Stromal cell of bone marrow (primary cell): Measurements from ENCODE around the gene ZNF605.
A peak's percentile ranks its signal among the peaks of the same experiment; 100 is the strongest.
"Not testable (repeated sequence)": the region's sequence is repeated elsewhere in the genome, so short reads cannot be mapped to it uniquely, and the experiment has no call there.

Experiments used
- DNase-seq: peaks from one replicate; pipeline ENCODE4 v3.0.0-alpha.2; 2012; ENCODE audit warnings: low read depth

The ZNF605 gene

DNA sequence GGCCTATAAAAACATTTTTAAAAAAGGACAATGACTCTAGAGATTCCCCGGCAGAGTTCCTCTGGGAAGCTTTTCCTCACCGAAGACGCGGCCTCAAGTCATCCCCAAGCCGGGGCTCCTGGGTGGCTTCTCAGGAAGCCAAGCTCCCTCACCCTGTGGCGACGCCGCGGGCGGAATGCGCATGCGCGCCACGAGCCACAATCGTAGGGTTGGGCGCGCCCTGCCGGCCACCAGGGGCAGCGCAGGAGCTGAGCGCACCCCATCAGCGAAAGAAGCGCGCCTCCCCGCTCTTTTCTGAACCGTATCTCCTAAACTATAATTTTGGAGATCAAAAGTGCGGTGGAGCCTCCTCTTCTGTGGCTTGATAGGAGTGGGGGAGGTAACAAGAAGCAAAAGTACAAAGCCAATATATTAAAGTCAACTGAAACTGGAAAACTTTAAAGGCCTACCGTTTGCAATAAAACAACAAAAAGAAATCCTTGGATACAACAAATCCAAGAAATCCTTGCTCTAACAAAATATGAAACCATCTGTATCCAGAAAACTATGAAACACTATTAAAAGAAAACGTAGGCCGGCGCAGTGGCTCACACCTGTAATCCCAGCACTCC is 51.3 kb downstream of the ZNF605 start:
- DNase-seq: no peak

DNA sequence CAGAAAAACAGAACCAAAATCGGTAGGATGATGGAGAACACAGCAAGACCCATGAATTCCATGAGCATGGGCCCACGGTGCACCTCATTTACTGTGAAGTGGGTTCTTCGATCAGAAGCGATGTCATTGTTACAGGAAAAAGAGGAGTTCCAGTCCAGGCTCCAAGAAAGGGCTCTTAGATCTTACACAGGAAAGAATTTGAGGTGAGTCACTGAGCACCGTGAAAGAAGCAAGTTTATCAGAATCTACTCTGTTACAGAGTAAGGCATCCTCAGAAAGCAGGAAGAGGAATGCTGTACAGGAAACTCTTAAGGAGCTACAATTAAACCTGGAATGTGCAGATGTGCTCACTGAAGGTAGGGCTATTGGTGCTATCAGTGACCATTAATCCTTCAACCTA is 57.1 kb downstream of the ZNF605 start:
- no peak for DNase-seq

DNA sequence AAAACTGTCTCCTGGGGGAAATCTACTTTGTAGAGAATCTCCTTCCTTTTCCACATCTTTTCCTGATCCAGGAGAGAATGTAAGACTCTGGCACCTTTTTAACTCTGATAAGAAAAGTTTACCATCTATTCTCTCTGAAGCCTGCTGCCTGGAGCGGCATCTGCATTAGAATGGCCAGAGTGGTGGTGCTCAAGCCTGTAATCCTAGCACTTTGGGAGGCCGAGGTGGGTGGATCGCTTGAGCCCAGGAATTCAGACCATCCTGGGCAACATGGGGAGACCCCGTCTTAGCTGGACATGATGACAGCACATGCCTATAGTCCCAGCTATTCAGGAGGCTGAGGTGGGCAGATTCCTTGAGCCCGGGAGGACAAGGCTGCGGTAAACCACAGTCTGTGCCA is 67.3 kb downstream of the ZNF605 start:
- DNase-seq: no peak

DNA sequence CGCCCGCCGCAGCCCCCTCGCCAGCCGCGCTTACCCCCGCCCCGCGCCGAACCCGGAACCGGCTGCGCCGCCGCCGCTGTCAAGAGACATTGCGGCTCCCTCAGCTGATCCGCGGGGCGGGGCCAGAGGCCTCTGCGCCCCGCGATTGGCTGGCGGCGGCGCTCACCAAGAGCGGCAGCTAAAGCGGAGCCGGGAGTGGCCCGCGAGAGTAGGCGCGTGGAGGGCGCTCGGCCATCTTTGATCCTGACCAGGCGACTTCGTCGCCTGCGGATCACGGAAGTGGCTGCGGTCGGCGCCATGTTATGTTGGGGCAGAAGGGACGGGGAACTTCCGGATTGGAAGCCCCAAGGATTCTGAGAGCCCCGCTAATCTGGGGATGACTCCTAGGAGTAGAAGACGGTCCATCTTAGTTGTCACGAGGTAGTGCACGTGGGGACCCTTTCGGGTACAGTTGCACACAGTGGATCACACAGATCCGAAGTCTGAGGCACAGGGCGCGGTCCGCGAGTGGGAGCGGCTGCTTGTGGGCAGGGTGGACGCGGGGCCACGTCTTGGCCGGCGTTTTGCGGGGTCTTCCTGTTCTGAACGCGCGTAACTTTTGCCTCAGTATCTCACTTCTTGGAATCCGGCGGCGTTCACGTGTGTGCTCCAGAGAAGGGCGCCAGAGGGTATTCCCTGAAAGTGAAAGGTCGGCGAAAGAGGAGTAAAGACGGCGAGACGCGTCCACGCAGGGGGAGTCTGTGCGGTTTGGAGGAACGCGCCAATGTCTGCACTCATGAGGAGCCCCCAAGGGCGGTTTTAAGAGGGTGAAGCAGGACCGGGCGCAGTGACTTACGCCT is 68.4 kb downstream of the ZNF605 start, which contains the start of gene CHFR:
Gene CHFR (minus strand): TSS at position 93 of the 839 bp plus-strand sequence. CDS start 277 bp downstream, outside the sequence.
- peak; percentile 96 for DNase-seq

DNA sequence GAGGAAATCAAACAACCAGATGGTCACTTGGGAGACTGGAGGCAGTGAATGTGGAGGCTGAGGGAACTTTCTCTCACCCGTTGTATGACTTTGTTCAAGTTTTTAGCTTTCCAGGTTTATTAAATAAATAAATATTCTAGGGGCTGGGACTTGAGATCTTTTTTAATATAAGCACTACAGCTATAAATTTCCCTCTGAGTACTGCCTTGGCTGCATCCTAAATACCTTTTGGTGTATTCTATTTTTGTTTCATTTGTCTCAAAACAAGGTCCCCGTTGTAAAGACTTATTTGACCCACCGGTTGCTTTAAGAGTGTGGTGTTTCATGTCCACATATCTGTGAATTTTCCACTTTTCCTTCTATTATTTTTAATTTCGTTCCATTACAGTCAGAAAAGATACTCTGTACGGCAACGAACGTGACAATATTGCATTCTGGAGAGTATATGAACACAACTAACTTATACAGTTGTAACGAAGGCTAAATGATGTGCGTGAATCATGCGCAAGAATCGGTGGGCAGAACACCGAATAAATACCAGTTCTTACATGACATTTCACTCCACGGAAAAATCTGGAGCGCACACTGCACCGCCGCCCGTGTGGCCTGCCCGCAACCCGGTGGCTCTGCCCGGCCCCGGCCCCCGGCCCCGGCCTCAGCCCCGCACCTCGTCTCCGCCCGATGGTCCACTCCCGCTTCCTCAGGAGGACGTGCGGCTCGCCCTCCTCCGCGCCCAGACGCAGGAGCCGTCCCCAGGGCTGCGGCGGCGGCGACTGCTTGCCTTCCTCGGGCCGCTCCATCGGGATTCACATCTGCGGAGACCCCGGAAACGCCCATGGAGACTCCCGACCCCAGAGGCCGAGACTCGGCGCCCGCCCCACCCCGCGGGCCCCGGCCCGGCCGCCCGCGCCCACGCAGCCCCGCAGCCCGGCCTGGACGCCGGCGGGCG is 69.3 kb downstream of the ZNF605 start:
- no peak for DNase-seq

DNA sequence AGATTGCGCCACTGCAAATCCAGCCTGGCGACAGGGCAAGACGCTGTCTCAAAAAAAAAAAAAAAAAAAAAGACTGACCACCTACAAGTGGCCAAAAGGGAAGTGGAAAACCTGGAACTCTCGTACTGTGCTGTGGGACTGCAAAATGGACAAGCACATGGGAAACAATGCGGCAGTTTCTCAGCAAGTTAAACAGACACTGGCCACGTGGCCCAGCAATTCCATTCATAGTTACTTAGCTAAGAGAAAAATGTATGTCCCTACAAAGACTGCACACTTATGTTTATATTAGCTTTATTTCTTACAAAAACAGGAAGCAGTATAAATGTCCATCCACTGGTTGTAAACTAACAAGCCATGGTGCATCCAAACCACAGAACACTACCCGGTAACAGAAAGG is 74.3 kb downstream of the ZNF605 start:
- DNase-seq: no peak

DNA sequence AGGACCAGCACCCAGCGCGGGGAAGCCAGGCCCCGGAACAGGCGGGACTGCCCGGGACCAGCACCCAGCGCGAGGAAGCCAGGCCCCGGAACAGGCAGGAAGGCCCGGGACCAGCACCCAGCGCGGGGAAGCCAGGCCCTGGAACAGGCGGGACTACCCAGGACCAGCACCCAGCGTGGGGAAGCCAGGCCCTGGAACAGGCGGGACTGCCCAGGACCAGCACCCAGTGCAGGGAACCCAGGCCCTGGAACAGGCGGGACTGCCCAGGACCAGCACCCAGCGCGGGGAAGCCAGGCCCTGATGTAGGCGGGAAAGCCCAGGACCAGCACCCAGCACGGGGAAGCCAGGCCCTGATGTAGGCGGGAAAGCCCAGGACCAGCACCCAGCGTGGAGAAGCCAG is 81.5 kb downstream of the ZNF605 start:
- not testable (repeated sequence) for DNase-seq

DNA sequence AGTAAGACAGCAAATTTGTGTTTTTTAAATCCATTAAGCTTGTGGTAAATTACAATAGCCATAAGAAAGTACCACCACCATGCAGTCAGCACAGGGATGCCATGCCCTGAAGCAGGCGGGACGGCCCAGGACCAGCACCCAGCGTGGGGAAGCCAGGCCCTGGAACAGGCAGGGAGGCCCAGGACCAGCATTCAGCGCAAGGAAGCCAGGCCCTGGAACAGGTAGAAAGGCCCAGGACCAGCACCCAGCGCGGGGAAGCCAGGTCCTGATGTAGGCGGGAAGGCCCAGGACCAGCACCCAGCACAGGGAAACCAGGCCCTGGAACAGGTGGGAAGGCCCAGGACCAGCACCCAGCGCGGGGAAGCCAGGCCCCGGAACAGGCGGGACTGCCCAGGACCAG is 81.9 kb downstream of the ZNF605 start:
- no peak for DNase-seq

DNA sequence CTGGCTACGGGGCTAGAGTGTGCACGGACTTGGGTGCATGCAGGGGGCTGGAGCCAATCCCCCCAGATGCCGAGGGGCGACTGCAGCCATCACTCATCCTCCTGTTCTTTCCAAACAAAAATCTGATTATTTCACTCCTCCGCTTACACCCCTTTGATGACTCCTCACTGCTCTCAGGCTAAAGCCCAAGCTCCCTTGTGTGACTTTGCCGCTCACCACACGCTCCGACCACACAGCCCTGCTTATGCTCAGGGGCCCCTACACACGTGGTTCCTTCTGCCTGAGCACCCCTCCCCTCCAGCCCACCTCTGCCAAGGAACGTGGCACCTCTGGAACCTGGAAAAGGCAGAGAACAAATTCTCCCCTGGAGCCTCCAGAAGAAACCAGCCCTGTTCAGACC is 82.4 kb downstream of the ZNF605 start:
- no peak for DNase-seq

DNA sequence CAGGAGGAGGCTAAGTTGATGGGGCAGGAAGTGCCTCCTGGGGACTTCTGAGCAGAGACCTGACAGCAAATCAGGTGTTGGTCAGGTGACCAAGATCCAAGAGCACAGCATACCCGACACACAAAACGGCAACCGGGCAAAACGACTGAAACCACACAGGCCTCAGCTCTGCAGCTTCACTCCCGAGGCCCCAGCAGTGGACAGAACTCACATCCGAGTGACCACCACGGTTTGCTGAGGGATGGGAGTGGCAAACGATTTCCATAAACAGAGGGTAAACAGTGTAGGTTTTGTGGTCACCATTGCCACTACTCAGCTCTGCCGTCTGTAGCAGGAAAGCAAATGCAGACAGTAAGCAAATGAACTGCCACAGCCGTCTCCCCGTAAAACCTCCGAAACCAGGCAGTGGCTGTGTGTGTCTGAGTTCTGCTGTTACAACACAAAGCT is 83.1 kb downstream of the ZNF605 start:
- DNase-seq: no peak

DNA sequence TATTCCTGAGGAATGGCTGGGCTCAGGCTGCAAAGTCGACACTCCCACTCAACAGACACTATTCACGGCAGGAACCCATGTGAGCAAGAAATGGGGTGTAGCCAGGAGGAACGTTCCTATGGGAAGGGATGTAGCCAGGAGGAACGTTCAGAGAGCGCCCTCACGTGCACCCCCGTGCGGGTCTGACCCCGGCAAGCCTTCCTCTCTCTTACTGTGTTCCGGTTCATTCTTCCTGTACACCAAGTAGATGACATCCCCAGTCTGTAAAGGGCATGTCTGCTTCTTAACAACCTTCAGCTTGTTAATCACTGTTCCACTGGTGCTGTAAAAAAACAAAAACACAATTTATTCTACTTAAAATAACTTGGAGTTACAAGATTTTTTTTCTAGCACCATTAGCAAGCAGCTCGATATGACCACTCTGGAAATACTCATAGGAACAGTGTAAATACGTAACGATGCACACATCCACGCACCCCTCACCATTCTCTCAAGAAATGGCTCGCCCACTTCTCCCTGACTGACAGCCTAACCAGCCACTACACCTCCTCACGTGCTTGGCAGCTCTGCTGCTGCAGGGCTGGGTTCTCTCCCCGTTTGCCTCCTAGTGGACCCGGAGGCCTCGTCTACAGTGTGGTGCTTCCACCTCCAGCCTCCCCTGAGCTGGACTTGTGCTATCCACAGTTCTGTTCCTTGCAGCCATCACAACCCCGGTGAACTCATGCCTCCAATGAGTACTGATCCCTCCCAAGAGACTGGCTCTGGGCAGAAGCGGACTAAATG is 83.8 kb downstream of the ZNF605 start:
- no peak for DNase-seq

DNA sequence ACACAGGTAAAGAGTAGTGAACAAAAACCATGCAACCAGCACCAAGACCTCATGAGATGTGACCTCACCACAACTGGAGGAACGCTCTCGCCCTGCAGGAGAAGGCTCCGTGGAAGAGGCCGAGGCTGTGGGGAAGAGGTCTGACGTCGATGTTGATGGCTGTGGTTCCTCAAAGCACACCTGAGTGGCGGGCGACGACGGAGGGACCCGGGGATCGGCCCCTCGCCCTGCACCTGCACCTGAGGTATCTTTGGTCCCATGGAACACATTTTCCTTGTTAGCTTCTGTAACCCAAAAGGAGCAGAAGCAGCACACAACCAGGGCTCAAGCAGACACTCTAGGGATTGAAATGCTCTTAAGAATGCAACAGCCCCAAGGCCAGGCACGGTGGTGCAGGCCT is 86.6 kb downstream of the ZNF605 start:
- no peak for DNase-seq
